ENCODE results near the gene MTLN.
"Not testable (repeated sequence)": the region's sequence is repeated elsewhere in the genome, so short reads cannot be mapped to it uniquely, and the experiment has no call there.

MTLN gene, protein sequence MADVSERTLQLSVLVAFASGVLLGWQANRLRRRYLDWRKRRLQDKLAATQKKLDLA

GRCh38 chr2:110211938-110212858, at the start of gene MTLN:
MTLN (minus strand) TSS chr2:110212547; CDS start chr2:110212525, 22 bp downstream.
- peaks cover 3% of the 10 kb centered on the region for H3K9me3 ChIP-seq (ENCODE audit: severe bottlenecking)
- peaks cover 37% of the 10 kb centered on the region for H3K27me3 ChIP-seq (ENCODE audit: insufficient read depth, low read depth, severe bottlenecking)
- DNase-seq, result peak; percentile 40
- TF ChIP-seq CTCF (IDR thresholded peaks at IDR 0.05; ENCODE audit: low read depth, low read length), result no peak
- peak within 1 kb of the TSS; percentile 45; the same call in 1 of the 2 replicates for H3K27ac ChIP-seq
- no peaks in the 10 kb centered on the region; the same call in 1 of the 2 replicates for H3K36me3 ChIP-seq
- H3K4me3 ChIP-seq (ENCODE audit: low read depth, low read length), result peak within 1 kb of the TSS; percentile 82

DNA sequence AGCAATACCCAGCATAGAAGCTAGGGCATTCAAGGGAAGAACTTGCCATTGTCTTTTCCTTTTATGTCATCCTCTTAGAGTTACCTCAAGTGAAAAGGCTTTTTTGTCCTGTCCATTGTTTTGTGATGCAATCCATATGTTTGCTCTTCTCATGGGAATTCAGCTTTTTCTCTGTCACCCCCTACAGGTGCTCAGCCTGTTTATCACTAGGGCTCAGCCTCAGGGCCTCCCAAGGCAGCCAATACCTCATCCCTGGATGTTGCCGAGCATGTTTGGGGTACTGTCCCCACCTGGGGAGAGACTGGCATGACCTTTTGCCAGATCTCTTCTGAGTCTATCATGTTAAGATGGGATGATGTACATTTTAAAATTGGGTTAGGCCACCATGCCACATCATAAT, 49.6 kb upstream of the MTLN start:
- not testable (repeated sequence) for H3K27ac ChIP-seq; H3K4me3 ChIP-seq (ENCODE audit: low read depth, low read length); H3K9me3 ChIP-seq (ENCODE audit: severe bottlenecking); H3K27me3 ChIP-seq (ENCODE audit: insufficient read depth, low read depth, severe bottlenecking); H3K36me3 ChIP-seq; DNase-seq

GRCh38 chr2:110248081-110248795, 35.9 kb upstream of the MTLN start:
- H3K9me3 ChIP-seq (ENCODE audit: severe bottlenecking); DNase-seq; H3K27me3 ChIP-seq (ENCODE audit: insufficient read depth, low read depth, severe bottlenecking); H3K36me3 ChIP-seq; H3K27ac ChIP-seq; H3K4me3 ChIP-seq (ENCODE audit: low read depth, low read length): not testable (repeated sequence)

DNA sequence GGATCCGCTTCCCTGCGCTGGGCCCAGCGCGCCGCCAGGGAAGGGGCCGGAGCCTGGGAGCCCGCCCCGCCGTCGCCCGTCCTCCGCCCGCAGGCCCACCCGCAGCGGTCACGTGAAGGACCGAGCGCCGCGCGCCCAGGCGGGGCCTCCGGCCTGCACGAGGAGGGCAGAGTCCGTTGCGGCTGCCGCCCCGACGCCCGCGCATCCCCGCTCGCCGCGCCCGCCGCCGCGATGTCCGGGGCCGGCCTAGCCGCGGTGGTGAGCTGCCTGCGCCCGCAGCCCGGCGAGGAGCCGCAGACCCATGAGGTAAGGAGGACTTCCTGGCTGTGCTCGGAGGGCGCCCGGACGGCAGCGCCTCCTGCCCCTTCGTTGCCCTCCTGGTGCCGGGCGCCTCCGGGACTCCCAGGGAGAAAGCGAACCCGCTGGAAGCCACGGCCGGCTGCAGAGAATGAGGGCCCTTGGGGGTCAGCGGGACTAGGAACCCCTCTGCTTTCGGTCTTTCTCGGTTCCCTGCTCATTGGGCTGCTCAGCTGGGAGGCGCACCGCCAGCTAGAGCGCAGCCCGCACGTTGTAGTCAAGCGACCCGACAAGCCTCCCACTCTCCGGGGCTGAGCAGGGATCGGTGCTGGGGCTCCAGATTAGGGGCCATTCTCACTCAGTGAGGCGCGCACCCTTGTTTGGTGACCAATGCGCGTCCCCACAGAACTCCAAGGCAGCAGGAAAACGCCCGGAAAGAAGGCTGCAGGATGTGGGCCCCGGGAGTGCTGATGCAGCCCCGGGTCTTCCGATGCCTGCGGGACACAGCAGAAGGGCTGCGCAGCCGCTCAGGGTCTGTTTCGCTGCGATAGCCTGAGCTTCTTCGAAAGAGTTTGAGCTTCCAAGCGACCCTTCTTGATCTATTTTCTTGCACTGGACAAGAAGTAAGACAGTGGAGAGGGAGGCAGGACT, 33.4 kb upstream of the MTLN start:
- H3K36me3 ChIP-seq; DNase-seq; H3K27ac ChIP-seq; H3K4me3 ChIP-seq (ENCODE audit: low read depth, low read length); H3K9me3 ChIP-seq (ENCODE audit: severe bottlenecking); H3K27me3 ChIP-seq (ENCODE audit: insufficient read depth, low read depth, severe bottlenecking): not testable (repeated sequence)

- H3K36me3 ChIP-seq; H3K27me3 ChIP-seq (ENCODE audit: insufficient read depth, low read depth, severe bottlenecking): not testable (repeated sequence)
Measured at GRCh38 chr2:110243283-110243682, 30.9 kb upstream of the MTLN start.

GRCh38 chr2:110234514-110234913, 22.2 kb upstream of the MTLN start:
- not testable (repeated sequence) for H3K9me3 ChIP-seq (ENCODE audit: severe bottlenecking); DNase-seq; H3K4me3 ChIP-seq (ENCODE audit: low read depth, low read length); H3K27me3 ChIP-seq (ENCODE audit: insufficient read depth, low read depth, severe bottlenecking); H3K27ac ChIP-seq; H3K36me3 ChIP-seq

More at GRCh38 chr2:110243283-110243682, 30.9 kb upstream of the MTLN start:
- H3K27ac ChIP-seq; DNase-seq; H3K4me3 ChIP-seq (ENCODE audit: low read depth, low read length); H3K9me3 ChIP-seq (ENCODE audit: severe bottlenecking): not testable (repeated sequence)

GRCh38 chr2:110229886-110230285, 17.5 kb upstream of the MTLN start:
- DNase-seq; H3K9me3 ChIP-seq (ENCODE audit: severe bottlenecking); H3K27ac ChIP-seq; H3K36me3 ChIP-seq; H3K4me3 ChIP-seq (ENCODE audit: low read depth, low read length): not testable (repeated sequence)
- H3K27me3 ChIP-seq (ENCODE audit: insufficient read depth, low read depth, severe bottlenecking), result peaks cover 18% of the 10 kb centered on the region

- H3K27ac ChIP-seq, result not testable (repeated sequence)
Measured at GRCh38 chr2:110222626-110223025, 10.3 kb upstream of the MTLN start.

More at GRCh38 chr2:110222626-110223025, 10.3 kb upstream of the MTLN start:
- DNase-seq; H3K36me3 ChIP-seq; H3K4me3 ChIP-seq (ENCODE audit: low read depth, low read length); H3K9me3 ChIP-seq (ENCODE audit: severe bottlenecking): not testable (repeated sequence)
- peaks cover 63% of the 10 kb centered on the region for H3K27me3 ChIP-seq (ENCODE audit: insufficient read depth, low read depth, severe bottlenecking)

Measured in WERI-Rb-1 (cell line).